Dendritic cell treated with granulocyte-macrophage colony-stimulating factor and Interleukin-4, amounts not matched to agents 40 ng/mL and 50 ng/mL, for 4 days (primary cell): Measurements from ENCODE around the gene GNPTG.

Experiments
- H3K27ac Mint-ChIP-seq: one replicate; pipeline ENCODE4 v1.8.0; 2022; ENCODE audit warnings: mild to moderate bottlenecking, mixed read lengths
- H3K27me3 Mint-ChIP-seq: one replicate; pipeline ENCODE4 v1.8.0; 2022; ENCODE audit warnings: mild to moderate bottlenecking, mixed read lengths
- H3K36me3 Mint-ChIP-seq: one replicate; pipeline ENCODE4 v1.8.0; 2022; ENCODE audit warnings: low read depth, mixed read lengths
- H3K4me1 Mint-ChIP-seq: one replicate; pipeline ENCODE4 v1.8.0; 2022; ENCODE audit warnings: low read depth, mixed read lengths
- H3K4me3 Mint-ChIP-seq: one replicate; pipeline ENCODE4 v1.8.0; 2022; ENCODE audit warnings: mild to moderate bottlenecking, moderate library complexity, mixed read lengths
- H3K9me3 Mint-ChIP-seq: one replicate; pipeline ENCODE4 v1.8.0; 2022; ENCODE audit warnings: mixed read lengths
- intact Hi-C: fragments of 100-400 bp; cut with micrococcal nuclease; formaldehyde crosslinking; loops from one replicate; pipeline ENCODE4 v1.15.0; 2022

Gene GNPTG

DNA sequence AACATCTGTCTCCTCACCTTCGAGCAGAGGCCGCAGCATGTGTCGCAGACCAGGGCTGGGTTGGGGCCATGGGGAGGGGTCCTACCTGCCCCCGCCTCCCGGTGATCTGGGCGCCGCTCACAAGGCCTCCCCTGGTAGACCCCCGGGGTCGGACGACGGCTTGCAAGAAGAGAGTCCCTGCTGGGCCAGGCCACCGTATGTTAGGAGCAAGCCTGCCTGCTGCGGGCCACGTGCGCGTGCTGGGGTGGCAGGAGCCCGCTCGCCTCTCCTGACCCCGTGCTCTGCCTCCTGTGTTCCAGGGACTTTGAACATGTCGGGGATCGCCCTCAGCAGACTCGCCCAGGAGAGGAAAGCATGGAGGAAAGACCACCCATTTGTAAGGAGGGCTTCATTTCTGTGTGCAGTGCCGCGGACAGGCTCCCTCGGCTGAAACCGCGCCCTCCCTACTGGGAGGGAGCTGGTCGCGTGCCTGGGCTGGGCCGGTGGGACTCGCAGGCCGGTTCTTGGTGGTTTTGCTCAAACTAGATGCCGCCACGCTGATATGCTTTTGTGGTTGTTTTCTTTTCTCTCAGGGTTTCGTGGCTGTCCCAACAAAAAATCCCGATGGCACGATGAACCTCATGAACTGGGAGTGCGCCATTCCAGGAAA lies 37.9 kb upstream of the GNPTG start:
- Mint-ChIP-seq H3K27ac (no peak overlapping the region), H3K9me3 (no peaks in the 10 kb centered on the region), H3K36me3 (peaks cover 89% of the 10 kb centered on the region), H3K27me3 (no peaks in the 10 kb centered on the region), H3K4me3 (no peak overlapping the region), H3K4me1 (peaks cover 34% of the 10 kb centered on the region)
- intact Hi-C loops = loop anchor here (5.0 to 10.0 kb wide), 2 partner anchors 38 to 91 kb away; partner anchors contain the start of genes GNPTG and TSR3

- H3K27me3 Mint-ChIP-seq = no peaks in the 10 kb centered on the region
- H3K36me3 Mint-ChIP-seq = peaks cover 96% of the 10 kb centered on the region
- H3K9me3 Mint-ChIP-seq = no peaks in the 10 kb centered on the region
- no peak overlapping the region for H3K4me3 Mint-ChIP-seq
- intact Hi-C loops = loop anchor here (5.0 to 10.0 kb wide), 2 partner anchors 38 to 90 kb away; partner anchors contain the start of genes GNPTG and TSR3
- no peak overlapping the region for H3K27ac Mint-ChIP-seq
- H3K4me1 Mint-ChIP-seq = peaks cover 34% of the 10 kb centered on the region
These were observed 37.2 kb upstream of the GNPTG start for GRCh38 chr16:1314399-1315068.

DNA sequence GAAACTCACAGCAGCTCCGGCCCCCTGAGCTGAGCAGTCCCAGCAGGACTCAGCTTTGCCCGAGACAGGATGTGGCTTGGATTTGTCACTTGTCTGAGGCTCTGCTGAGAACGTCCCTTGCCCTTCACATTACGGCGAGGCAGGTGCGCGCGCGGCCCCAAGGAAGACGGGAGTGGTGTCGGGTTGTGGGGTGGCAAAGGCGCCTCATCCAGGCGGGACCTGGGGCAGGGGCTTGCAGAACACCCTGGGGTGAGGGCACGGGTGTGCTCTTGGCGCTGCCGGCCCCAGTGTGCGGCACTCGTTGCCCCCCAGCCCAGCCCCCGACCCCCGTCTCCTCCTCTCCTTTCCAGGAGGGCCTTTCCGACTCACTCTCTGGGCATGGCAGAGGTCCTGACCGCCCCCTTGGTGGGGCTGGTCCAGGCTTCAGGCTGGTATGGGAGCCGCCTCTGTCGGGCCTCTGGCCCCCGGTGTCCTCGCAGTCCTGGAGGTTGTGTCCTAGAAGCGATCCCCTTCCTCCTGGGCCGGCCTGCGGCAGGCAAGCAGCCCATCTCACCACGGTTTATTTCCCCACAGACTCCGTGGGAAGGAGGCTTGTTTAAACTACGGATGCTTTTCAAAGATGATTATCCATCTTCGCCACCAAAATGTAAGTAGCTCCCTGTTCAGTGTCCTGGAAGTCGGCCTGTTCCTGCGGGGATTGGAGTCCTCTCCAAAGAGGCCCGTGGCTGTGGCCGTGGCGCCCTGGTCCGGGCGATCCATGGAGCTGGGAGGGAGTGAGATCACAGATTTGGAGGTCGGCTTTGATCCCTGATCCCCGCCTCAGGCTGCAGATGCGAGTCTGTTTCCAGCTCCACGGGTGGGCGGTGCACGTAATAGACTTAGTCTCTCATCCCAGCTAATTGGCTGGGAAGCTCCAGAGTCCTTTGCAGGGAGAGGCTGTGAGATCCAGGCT lies 36.4 kb upstream of the GNPTG start:
- Mint-ChIP-seq H3K4me1 (peaks cover 29% of the 10 kb centered on the region), H3K9me3 (no peaks in the 10 kb centered on the region), H3K27ac (no peak overlapping the region), H3K36me3 (peaks cover 99% of the 10 kb centered on the region), H3K27me3 (no peaks in the 10 kb centered on the region), H3K4me3 (no peak overlapping the region)
- intact Hi-C loops = loop anchor here (10.0 kb wide), 1 partner anchor 89 kb away; no protein-coding TSS in a partner anchor

DNA sequence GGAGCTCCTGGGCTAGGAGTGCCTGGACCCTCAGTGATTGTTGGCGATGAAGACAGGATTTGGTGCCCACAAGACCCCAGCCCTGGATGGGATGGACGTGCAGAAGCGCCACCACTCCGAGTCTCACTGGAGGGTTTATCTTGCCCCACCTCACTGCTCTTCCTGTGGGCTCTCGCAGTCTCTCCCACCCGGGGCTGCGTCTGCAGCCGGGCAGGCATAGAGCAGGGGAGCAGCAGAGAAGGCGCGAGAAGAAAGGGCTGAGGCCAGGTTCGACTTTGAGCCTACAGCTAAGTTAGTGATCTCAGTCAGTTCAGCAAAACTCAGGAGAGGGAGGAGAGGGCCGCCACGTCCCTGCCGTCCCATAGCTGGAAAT lies 35.7 kb upstream of the GNPTG start:
- Mint-ChIP-seq H3K27ac (no peak overlapping the region), H3K27me3 (no peaks in the 10 kb centered on the region), H3K4me3 (no peak overlapping the region), H3K4me1 (peaks cover 22% of the 10 kb centered on the region), H3K36me3 (peaks cover 99% of the 10 kb centered on the region), H3K9me3 (no peaks in the 10 kb centered on the region)
- intact Hi-C loops = loop anchor here (10.0 kb wide), 1 partner anchor 89 kb away; no protein-coding TSS in a partner anchor

- intact Hi-C loops = loop anchor here (10.0 kb wide), 1 partner anchor 87 kb away; no protein-coding TSS in a partner anchor
- Mint-ChIP-seq H3K36me3 (peaks cover 100% of the 10 kb centered on the region), H3K27ac (no peak overlapping the region), H3K4me3 (no peak overlapping the region), H3K9me3 (no peaks in the 10 kb centered on the region), H3K4me1 (peaks cover 6% of the 10 kb centered on the region), H3K27me3 (no peaks in the 10 kb centered on the region)
These were observed 34.1 kb upstream of the GNPTG start for GRCh38 chr16:1317479-1318267.

DNA sequence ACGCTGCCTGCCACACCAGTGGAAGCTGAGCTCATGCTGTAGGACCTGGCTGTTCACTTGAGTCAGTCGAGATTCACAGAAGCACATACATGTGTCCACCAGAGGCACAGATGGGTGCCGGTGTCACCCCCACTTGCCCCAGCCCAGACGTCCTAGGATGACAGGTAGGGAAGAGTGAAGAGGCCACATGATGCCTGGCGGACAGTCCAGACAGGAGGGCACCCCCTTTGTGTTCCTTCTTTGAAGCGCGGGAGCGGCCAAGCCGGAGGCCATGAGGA lies 33.5 kb upstream of the GNPTG start:
- no peaks in the 10 kb centered on the region for H3K27me3 Mint-ChIP-seq
- H3K4me1 Mint-ChIP-seq = peaks cover under 1% of the 10 kb centered on the region
- intact Hi-C loops = loop anchor here (10.0 kb wide), 1 partner anchor 87 kb away; no protein-coding TSS in a partner anchor
- no peak overlapping the region for H3K4me3 Mint-ChIP-seq
- peaks cover 100% of the 10 kb centered on the region for H3K36me3 Mint-ChIP-seq
- H3K27ac Mint-ChIP-seq = no peak overlapping the region
- H3K9me3 Mint-ChIP-seq = no peaks in the 10 kb centered on the region

- Mint-ChIP-seq H3K27ac (no peak overlapping the region), H3K9me3 (no peaks in the 10 kb centered on the region), H3K36me3 (peaks cover 100% of the 10 kb centered on the region), H3K27me3 (no peaks in the 10 kb centered on the region), H3K4me3 (no peak overlapping the region), H3K4me1 (no peaks in the 10 kb centered on the region)
- intact Hi-C loops = loop anchor here (10.0 kb wide), 1 partner anchor 86 kb away; no protein-coding TSS in a partner anchor
These were observed 32.7 kb upstream of the GNPTG start for GRCh38 chr16:1319041-1319440.

DNA sequence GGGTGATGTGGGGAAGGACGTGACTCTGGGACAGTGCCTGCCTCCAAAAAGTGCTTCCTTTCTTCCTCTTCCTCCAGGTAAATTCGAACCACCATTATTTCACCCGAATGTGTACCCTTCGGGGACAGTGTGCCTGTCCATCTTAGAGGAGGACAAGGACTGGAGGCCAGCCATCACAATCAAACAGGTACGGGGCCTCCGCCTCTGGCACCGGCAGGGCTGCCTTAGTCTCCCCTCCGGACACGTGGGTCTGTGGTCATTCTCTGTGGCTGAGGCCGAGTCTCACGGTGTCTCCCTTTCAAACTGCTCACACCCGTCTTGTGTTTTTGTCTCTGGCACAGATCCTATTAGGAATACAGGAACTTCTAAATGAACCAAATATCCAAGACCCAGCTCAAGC lies 31.6 kb upstream of the GNPTG start:
- H3K9me3 Mint-ChIP-seq = no peaks in the 10 kb centered on the region
- H3K27ac Mint-ChIP-seq = no peak overlapping the region
- peaks cover 100% of the 10 kb centered on the region for H3K36me3 Mint-ChIP-seq
- H3K27me3 Mint-ChIP-seq = no peaks in the 10 kb centered on the region
- intact Hi-C loops = no loop called here
- no peaks in the 10 kb centered on the region for H3K4me1 Mint-ChIP-seq
- H3K4me3 Mint-ChIP-seq = no peak overlapping the region

- H3K9me3 Mint-ChIP-seq = no peaks in the 10 kb centered on the region
- no peaks in the 10 kb centered on the region for H3K4me1 Mint-ChIP-seq
- no peak overlapping the region for H3K4me3 Mint-ChIP-seq
- intact Hi-C loops = no loop called here
- H3K27me3 Mint-ChIP-seq = no peaks in the 10 kb centered on the region
- H3K36me3 Mint-ChIP-seq = peaks cover 100% of the 10 kb centered on the region
- H3K27ac Mint-ChIP-seq = no peak overlapping the region
These were observed 31.0 kb upstream of the GNPTG start for GRCh38 chr16:1320658-1321240.

DNA sequence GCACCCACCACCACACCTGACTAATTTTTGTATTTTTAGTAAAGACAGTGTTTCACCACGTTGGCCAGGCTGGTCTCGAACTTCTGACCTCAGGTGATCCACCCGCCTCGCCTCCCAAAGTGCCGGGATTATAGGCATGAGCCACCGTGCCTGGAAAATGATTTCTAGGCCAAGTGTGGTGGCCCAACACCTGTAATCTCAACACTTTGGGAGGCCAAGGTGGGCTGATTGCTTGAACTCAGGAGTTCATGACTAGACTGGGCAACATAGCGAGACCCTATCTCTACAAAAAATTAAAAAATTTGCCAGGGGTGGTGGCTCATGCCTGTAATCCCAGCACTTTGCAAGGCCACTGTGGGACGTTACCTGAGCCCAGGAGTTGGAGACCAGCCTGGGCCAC lies 29.3 kb upstream of the GNPTG start:
- H3K4me3 Mint-ChIP-seq = no peak overlapping the region
- H3K27ac Mint-ChIP-seq = no peak overlapping the region
- H3K9me3 Mint-ChIP-seq = no peaks in the 10 kb centered on the region
- no peaks in the 10 kb centered on the region for H3K4me1 Mint-ChIP-seq
- H3K27me3 Mint-ChIP-seq = no peaks in the 10 kb centered on the region
- H3K36me3 Mint-ChIP-seq = peaks cover 84% of the 10 kb centered on the region
- intact Hi-C loops = no loop called here

DNA sequence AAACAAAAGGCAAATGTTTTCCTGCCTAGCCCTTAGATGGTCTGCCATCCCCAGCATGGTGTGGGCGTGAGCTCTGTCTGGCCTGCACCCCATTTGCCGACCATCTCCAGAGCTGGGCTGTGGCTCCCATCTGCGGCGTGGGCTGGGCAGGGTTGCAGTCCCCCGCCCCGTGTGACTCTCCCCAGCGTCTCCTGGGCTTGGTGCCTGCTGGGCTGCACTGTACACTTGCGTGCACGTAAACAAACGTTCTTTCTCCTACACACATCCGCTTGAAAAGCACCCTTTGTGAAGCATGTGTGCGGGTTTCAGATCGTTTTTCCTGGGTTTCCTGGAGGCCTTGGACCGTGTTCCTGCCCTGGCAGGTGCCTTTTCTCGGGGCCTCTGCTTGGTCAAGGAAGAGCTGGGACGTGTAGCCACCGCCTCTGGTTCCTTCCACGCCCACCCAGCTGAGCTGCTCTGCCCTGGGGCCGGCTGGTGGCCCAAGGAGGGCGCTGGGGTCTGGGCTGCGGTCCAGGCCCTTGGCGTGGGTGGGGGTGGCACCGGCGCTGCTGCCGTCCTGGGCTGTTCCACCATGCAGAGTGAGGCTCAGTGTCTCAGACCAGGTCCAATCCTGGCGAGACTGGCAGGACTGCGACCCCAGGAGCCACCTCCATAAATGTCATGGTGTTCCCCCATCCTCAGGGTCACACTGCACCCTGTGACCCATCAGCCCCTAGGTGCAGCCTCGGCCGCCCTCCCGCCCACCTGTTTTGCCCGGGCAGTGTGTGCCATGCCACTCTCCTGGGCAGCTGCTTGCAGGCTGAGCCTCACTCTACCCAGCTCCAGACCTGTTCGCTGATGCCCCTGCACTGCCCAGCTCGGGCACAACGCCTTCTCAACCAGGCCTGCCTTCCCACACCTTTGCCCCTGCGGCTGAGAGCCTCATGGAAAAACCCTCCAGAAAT lies 28.2 kb upstream of the GNPTG start:
- H3K36me3 Mint-ChIP-seq = peaks cover 73% of the 10 kb centered on the region
- H3K4me1 Mint-ChIP-seq = no peaks in the 10 kb centered on the region
- H3K4me3 Mint-ChIP-seq = no peak overlapping the region
- no peak overlapping the region for H3K27ac Mint-ChIP-seq
- no peaks in the 10 kb centered on the region for H3K9me3 Mint-ChIP-seq
- intact Hi-C loops = no loop called here
- H3K27me3 Mint-ChIP-seq = no peaks in the 10 kb centered on the region

DNA sequence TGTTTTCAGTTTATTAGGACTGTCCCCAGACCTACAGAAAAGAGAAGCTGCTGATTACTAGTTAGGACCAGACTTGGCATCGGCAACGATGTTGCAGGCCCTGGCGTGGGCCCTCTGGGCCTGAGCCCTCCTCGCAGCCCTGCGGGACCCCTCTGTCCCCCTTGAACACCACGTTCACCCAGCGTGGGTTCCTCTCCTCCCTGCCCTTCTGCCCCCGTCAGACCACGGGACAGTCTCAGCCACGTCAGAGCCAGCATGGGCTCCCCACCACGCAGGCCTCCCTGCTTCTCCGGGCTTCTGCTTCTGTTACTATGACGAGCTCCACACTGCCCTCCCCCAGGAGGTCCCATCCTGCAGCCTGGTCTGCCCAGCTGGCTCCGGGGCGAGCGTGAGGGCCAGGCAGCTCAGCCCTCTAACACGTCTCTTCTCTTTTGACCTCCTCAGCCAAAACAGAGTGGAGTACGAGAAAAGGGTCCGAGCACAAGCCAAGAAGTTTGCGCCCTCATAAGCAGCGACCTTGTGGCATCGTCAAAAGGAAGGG lies 27.4 kb upstream of the GNPTG start:
- intact Hi-C loops = no loop called here
- Mint-ChIP-seq H3K27me3 (no peaks in the 10 kb centered on the region), H3K9me3 (no peaks in the 10 kb centered on the region), H3K27ac (no peak overlapping the region), H3K4me3 (no peak overlapping the region), H3K4me1 (no peaks in the 10 kb centered on the region), H3K36me3 (peaks cover 65% of the 10 kb centered on the region)
